A549 (cell line): ENCODE measurements around the gene INSC.

ENCODE experiments used
- CHD2 ChIP-seq: fragments of 150-350 bp; IDR thresholded peaks from 2 replicates; pipeline ENCODE4 v1.6.1; 2014; ENCODE audit warnings: low read length; ENCODE audit not compliant: partially characterized antibody
- CTCF ChIP-seq: fragments of >200 bp; sonication (Bioruptor Twin); formaldehyde crosslinking; IDR thresholded peaks from 3 replicates; pipeline ENCODE4 v1.5.1; 2016
- FOSL2 ChIP-seq, 2 experiments: fragments of 450-650 bp in 1 of 2; fragments of >200 bp in 1 of 2; sonication (Bioruptor Twin) in 1 of 2; formaldehyde crosslinking; IDR thresholded peaks; 2 replicates each; pipeline versions ENCODE4 v1.5.0 to v1.6.1; 2016 to 2020; ENCODE audit warnings: mild to moderate bottlenecking in 1 of 2, moderate library complexity in 1 of 2
- MAFK ChIP-seq: fragments of 450-650 bp; IDR thresholded peaks from 2 replicates; pipeline ENCODE4 v1.6.1; 2014; ENCODE audit not compliant: partially characterized antibody
- MAX ChIP-seq: IDR thresholded peaks from 2 replicates; pipeline ENCODE4 v1.6.1; 2012
- MYC ChIP-seq: IDR thresholded peaks from 2 replicates; pipeline ENCODE4 v1.6.1; 2012; ENCODE audit warnings: mild to moderate bottlenecking, inconsistent platforms, low read length, improper control_type of control experiment, borderline replicate concordance
- POLR2A ChIP-seq: IDR thresholded peaks from 2 replicates; pipeline ENCODE4 v1.6.1; 2012; ENCODE audit warnings: mild to moderate bottlenecking, low read length
- RFX5 ChIP-seq: fragments of 450-650 bp; IDR thresholded peaks from 2 replicates; pipeline ENCODE4 v1.7.1; 2014; ENCODE audit warnings: antibody characterized with exemption, mild to moderate bottlenecking, moderate library complexity
- TFCP2L1 ChIP-seq: fragments of 250-450 bp; sonication (Bioruptor Pico); IDR thresholded peaks from 2 replicates; pipeline ENCODE4 v1.5.0; 2021; ENCODE audit warnings: mild to moderate bottlenecking
- TF ChIP-seq, protein P1 (sequence below): IDR thresholded peaks from 2 replicates; pipeline ENCODE4 v1.6.1; 2012; ENCODE audit warnings: low read depth, borderline replicate concordance

DNA sequence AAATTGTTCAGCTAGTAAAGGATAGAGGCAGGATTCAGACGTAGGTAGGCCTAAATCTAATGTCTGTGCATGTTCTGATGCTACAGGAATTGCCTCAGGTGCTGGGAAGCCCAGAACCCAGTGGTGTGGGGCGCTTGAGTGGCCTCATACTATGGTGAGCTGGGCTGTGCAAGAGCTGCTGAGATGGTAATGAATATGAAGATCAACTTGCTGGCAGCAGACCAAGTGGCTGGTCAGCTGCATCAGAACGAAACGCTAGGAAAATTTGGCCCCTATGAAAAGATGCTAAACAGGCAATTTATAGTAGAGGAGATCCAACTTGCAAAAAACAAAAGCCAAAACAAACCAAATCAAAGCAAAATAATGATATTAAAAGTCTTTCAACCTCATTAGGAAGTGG is 102.7 kb downstream of the INSC start:
- TF ChIP-seq FOSL2 (IDR thresholded peaks at IDR 0.05) (no peak), FOSL2 (CRISPR knock-in tag; IDR thresholded peaks at IDR 0.05) (no peak), MAX (no peak), POLR2A (no peak), CTCF (no peak), CHD2 (no peak), MYC (no peak), MAFK (no peak), TFCP2L1 (CRISPR knock-in tag) (no peak), RFX5 (no peak)
- TF ChIP-seq, protein P1, sequence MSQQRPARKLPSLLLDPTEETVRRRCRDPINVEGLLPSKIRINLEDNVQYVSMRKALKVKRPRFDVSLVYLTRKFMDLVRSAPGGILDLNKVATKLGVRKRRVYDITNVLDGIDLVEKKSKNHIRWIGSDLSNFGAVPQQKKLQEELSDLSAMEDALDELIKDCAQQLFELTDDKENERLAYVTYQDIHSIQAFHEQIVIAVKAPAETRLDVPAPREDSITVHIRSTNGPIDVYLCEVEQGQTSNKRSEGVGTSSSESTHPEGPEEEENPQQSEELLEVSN, result no peak
